Body of pancreas (tissue), 4 donors: ENCODE data around the gene DNAH7. TPM values are rescaled to one million over a fixed set of nuclear protein-coding genes. Genes with fewer than 3 reads are reported as not detected.
A peak's percentile ranks its signal among the peaks of the same experiment; 100 is the strongest.

Experiments used
- ATAC-seq: fragments of 150-250 bp; one replicate; pipeline ENCODE4 v1.9.1; 2016
- DNase-seq, 4 donors: peaks; one replicate each; pipeline ENCODE4 v3.0.0-alpha.2; 2019
- H3K27ac ChIP-seq, 4 donors: fragments of 200-600 bp; sonication (generic); 1 replicate in 3 of 4; 2 replicates in 1 of 4; pipeline versions ENCODE4 v1.5.1 to v1.6.1; 2016 to 2019; ENCODE audit warnings: mild to moderate bottlenecking in 1 of 4, mixed read lengths in 1 of 4, moderate library complexity in 1 of 4
- H3K27me3 ChIP-seq, 2 donors: fragments of 200-600 bp; sonication (generic); one replicate each; pipeline ENCODE4 v1.6.0; 2016; ENCODE audit warnings: mild to moderate bottlenecking in 1 of 2
- H3K36me3 ChIP-seq, 2 donors: fragments of 200-600 bp; sonication (generic); replicated peaks in 1 of 2; 2 replicates each; pipeline ENCODE4 v1.5.1; 2016; ENCODE audit warnings: low read depth in 2 of 2; ENCODE audit not compliant: insufficient read depth in 1 of 2
- H3K4me1 ChIP-seq: fragments of 200-600 bp; sonication (generic); one replicate; pipeline ENCODE4 v1.6.0; 2016
- H3K4me3 ChIP-seq, 2 donors: fragments of 200-600 bp; sonication (generic); 1 replicate in 1 of 2; 2 replicates in 1 of 2; pipeline ENCODE4 v1.5.1; 2016 to 2019
- H3K9me3 ChIP-seq, 3 donors: fragments of 200-600 bp; sonication (generic); 1 replicate in 2 of 3; 2 replicates in 1 of 3; pipeline ENCODE4 v1.5.1; 2016
- CTCF ChIP-seq, 7 experiments: fragments of 450-650 bp in 4 of 7; fragments of 200-600 bp in 3 of 7; sonication (generic) in 3 of 7; IDR thresholded peaks; one replicate each; pipeline ENCODE4 v1.5.1; 2016 to 2019; ENCODE audit warnings: antibody characterized with exemption in 7 of 7
- POLR2A ChIP-seq, 3 donors: fragments of 450-650 bp; IDR thresholded peaks; one replicate each; pipeline ENCODE4 v1.6.1; 2016; ENCODE audit warnings: antibody characterized with exemption in 3 of 3, mild to moderate bottlenecking in 2 of 3
- WGBS, 2 donors: methylation state at CpG; one replicate each; pipeline ENCODE4 v1.1.5; 2017; 5-methylcytosine and 5-hydroxymethylcytosine counted together
- intact Hi-C: fragments of 100-400 bp; cut with DNase I; formaldehyde crosslinking; loops from one replicate; pipeline ENCODE4 v1.15.1; 2023
- total RNA-seq, 2 donors: library from RNA; depleted of rRNA; stranded (reverse); fragments of >200 nt; gene quantifications; one replicate each; pipeline ENCODE4 v1.1.0, GENCODE V29; 2016

The DNAH7 gene
- total RNA-seq, 2 donors from 2014 or later = 7.8 to 11.2 TPM

DNA sequence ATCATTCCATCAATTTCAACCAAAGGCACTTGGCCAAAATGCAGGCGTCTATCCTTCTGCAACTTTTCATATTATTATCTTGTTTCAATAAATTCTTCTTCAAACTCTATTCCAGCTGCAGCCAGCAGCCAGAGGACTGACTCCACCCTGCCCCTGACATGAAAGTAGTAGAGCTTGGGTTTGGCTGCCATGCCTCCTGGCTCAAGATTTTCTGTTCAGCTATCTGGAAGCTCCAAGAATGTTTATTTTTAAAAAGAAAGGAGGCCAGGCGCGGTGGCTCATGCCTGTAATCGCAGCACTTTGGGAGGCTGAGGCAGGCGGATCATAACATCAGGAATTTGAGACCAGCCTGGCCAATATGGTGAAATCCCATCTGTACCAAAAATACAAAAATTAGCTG is 4.9 kb downstream of the DNAH7 start:
- no peaks in the 10 kb centered on the region for H3K27me3 ChIP-seq
- no peaks in the 10 kb centered on the region for H3K9me3 ChIP-seq
- H3K36me3 ChIP-seq = no peaks in the 10 kb centered on the region
- 89 to 91% methylated on average over 5 of the region's 5 CpGs for WGBS, 2 donors
- no peak for ATAC-seq
- TF ChIP-seq CTCF (IDR thresholded peaks at IDR 0.05) = no peak
- no peak for TF ChIP-seq POLR2A (IDR thresholded peaks at IDR 0.05)
- H3K4me3 ChIP-seq = no peak overlapping the region
- peaks cover 22% of the 10 kb centered on the region for H3K4me1 ChIP-seq
- DNase-seq = no peak
- H3K27ac ChIP-seq = no peak overlapping the region
- intact Hi-C loops = no loop called here

DNA sequence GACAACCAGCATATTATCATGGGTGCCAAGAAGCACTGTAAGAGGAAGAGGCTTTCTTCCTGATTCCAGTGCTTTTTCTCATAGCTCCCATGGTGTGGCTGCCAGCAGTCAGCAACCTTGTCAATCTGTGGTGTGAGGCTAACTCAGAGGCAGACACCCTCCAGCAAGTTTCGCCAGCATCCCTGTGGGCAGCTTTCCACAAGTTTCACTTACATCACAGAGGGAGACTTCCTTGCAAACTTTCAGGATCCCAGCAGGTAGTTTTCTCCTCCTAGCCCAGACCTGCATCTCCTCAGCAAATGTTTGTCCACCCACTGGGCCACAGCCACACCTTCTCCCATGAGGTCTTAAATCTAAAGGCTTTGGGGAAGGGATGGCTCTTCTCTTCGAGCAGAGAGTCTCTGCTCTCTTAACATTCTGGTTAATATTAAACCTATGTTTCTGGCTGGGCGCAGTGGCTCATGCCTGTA is 9.1 kb downstream of the DNAH7 start:
- Histone ChIP-seq H3K9me3 (no peaks in the 10 kb centered on the region), H3K4me3 (no peak overlapping the region), H3K36me3 (no peaks in the 10 kb centered on the region), H3K27me3 (no peaks in the 10 kb centered on the region), H3K4me1 (peaks cover 5% of the 10 kb centered on the region), H3K27ac (peak overlapping the region in 2 of 4 donors; percentile 9 to 50)
- ATAC-seq (peak; percentile 40), DNase-seq (peak in 2 of 4 donors; percentile 10 to 17)
- TF ChIP-seq CTCF (IDR thresholded peaks at IDR 0.05) (no peak), POLR2A (IDR thresholded peaks at IDR 0.05) (no peak)
- 45 to 56% methylated on average over 3 of the region's 3 CpGs for WGBS, 2 donors
- intact Hi-C loops = no loop called here

- DNase-seq (no peak), ATAC-seq (no peak)
- no peak overlapping the region for H3K4me3 ChIP-seq
- H3K4me1 ChIP-seq = peaks cover 3% of the 10 kb centered on the region
- H3K27me3 ChIP-seq = no peaks in the 10 kb centered on the region
- no peaks in the 10 kb centered on the region for H3K36me3 ChIP-seq
- WGBS, 2 donors = 55 to 84% methylated on average over 2 of the region's 2 CpGs
- no peak for TF ChIP-seq CTCF (IDR thresholded peaks at IDR 0.05)
- TF ChIP-seq POLR2A (IDR thresholded peaks at IDR 0.05) = no peak
- H3K27ac ChIP-seq = no peak overlapping the region
- intact Hi-C loops = no loop called here
- H3K9me3 ChIP-seq = no peaks in the 10 kb centered on the region
Measured at GRCh38 chr2:196054631-196055030, 14.0 kb downstream of the DNAH7 start.

GRCh38 chr2:196046123-196046917 is 22.3 kb downstream of the DNAH7 start:
- peaks cover 0 to 2% of the 10 kb centered on the region in 2 donors for H3K36me3 ChIP-seq
- no peak overlapping the region for H3K27ac ChIP-seq
- H3K27me3 ChIP-seq = no peaks in the 10 kb centered on the region
- H3K4me3 ChIP-seq = no peak overlapping the region
- no peak for TF ChIP-seq POLR2A (IDR thresholded peaks at IDR 0.05)
- TF ChIP-seq CTCF (IDR thresholded peaks at IDR 0.05) = no peak
- WGBS, 2 donors = 83 to 89% methylated on average over 7 of the region's 7 CpGs
- intact Hi-C loops = no loop called here
- ATAC-seq (no peak), DNase-seq (no peak)
- no peaks in the 10 kb centered on the region for H3K9me3 ChIP-seq
- H3K4me1 ChIP-seq = no peaks in the 10 kb centered on the region

DNA sequence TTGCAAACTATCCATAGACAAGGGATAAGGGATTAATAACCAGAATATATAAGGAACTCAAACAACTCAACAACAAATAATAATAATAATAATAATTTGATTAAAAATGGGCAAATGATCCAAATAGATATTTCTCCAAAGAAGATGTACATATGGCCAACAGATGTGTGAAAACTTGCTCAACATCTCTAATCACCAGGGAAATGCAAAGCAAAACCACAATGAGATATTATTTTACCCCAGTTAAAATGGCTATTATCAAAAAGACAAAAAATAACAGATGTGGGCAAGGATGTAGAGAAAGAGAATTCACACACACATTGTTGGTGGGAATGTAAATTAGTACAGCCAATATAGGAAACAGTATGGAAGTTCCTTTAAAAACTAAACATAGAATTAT is 26.9 kb downstream of the DNAH7 start:
- no peak for ATAC-seq
- DNase-seq = no peak
- intact Hi-C loops = no loop called here
- Histone ChIP-seq H3K27ac (no peak overlapping the region), H3K4me3 (no peak overlapping the region), H3K36me3 (no peaks in the 10 kb centered on the region), H3K4me1 (no peaks in the 10 kb centered on the region), H3K27me3 (no peaks in the 10 kb centered on the region), H3K9me3 (peaks cover 0 to 14% (median 0%) of the 10 kb centered on the region in 3 donors)
- TF ChIP-seq POLR2A (IDR thresholded peaks at IDR 0.05) (no peak), CTCF (IDR thresholded peaks at IDR 0.05) (no peak)
